ENCODE results near the gene ANKMY2.
"Not testable (repeated sequence)": the region's sequence is repeated elsewhere in the genome, so short reads cannot be mapped to it uniquely, and the experiment has no call there.

ANKMY2 gene

DNA sequence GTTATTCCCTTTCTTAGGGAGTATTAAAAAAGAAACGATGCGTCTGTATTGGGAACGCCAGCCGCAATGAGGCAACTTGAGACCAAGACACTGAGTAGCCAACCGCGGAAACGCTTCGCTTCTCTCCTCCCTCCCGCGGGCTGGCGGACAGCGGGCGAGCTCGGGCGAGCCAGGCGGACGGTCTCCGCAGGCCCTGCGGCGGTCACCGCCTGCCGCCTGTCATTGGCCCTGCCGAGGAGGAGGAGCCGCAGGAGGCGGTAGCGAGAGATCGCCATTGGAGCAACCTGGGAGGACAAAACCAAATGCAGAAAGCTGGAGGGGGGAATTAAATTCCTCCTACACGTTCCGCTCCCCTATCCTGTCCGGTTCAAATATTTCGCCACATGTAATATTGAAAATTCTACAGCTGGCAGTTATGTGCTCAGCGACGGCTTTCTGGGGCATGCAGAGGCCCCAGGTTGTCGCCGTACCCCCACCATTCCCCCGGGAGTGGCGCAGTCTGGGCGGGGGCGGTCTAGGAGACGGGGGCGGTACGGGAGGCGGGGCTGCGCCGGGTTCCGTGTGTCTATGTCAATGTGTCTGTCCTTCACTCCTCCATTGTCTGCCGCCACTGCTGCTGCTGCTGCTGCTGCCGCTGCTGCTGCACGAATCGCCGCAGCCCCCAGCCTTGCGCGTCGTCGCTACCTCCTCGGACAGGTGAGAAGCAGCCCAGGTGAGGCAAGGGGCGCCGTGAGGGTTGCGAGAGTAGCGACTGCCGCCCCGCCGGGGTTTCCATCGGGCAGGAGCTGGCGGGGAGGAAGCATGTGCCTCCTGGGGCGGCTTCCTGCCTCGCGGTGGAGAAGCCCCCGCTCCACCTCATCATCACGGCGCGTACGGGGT, at the start of gene ANKMY2, which contains the start of gene BZW2:
TSS of gene ANKMY2 (minus strand) at position 162 of the 879 bp plus-strand sequence. CDS start 181 bp downstream, outside the sequence.
TSS of gene BZW2 (plus strand) at position 589 of the 879 bp plus-strand sequence. CDS start 19,263 bp downstream, outside the sequence.
- peak; percentile 97 for DNase-seq

GRCh38 chr7:16694806-16695205, 49.3 kb upstream of the ANKMY2 start:
- DNase-seq: no peak

DNA sequence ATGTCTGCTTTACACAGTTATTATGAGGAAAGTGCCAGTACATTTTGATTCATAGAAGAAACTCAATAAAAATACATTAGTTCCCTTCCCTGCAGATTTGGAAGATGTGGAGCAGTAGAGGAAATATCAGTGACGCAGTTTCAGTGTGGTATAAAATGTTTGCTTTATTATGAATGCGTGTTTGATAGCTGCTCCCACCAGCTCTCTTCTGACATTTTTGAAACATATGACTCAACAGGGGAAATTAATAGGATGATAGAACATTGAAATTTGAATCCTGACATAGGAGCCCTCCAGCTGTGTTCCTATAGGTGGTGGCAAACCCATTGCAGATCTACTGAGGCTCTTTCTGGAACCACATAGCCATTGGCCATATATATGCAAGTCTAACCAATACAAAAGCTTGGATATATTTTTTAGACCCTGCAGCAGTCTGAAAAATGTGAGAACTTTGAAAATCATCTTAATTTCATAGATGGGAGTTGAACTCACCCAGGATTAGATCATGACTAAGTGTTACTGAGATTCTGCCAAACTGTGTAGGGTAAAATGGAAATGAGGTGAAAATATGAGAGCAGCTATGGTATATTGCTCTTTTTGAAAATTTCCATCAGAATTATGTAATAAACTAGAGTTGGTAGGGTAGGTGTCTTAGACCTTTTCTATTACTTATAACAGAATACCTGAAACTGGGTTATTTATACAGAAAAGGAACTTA, 48.2 kb upstream of the ANKMY2 start:
- no peak for DNase-seq

GRCh38 chr7:16691241-16691640, 45.7 kb upstream of the ANKMY2 start:
- no peak for DNase-seq

DNA sequence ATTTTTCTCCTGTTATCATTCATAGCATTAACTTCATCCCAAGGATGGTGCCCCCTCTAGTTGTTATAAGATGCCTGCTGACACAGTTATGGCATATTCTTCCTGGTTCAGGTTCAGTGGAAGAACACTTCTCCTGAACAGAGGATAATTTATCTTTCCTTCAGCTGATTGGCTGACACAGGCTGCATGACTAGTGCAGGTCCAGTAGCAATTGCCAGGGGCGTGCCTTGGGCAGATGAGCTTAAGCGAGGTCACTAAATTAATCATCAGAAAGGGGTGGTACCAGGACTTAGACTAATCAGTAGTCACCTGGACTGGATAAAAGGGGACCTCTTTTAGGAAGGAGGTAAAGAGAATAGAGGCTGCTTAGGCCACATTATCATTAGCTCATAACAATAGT, 42.7 kb upstream of the ANKMY2 start:
- no peak for DNase-seq

- DNase-seq: no peak
These were observed 40.0 kb upstream of the ANKMY2 start for GRCh38 chr7:16685535-16685934.

DNA sequence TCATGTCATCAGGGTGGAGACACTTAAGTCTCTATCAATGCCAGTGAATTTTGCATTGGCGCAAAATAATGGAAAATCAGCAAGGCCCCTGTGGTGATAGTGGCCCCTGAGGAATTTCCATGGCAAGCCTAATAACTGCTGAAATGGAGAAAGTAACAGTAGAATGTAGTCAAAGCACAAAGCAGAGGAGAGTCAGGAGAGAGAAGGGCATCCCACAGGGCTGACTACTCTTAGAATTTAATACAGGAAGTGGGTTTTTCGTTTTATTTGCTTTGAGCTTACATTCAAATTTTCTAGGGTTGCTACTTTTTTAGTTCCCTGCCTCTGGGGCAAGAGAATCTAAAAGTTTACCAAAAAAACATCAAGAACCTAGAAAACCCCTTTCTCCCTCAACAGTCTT, 39.4 kb upstream of the ANKMY2 start:
- no peak for DNase-seq

DNA sequence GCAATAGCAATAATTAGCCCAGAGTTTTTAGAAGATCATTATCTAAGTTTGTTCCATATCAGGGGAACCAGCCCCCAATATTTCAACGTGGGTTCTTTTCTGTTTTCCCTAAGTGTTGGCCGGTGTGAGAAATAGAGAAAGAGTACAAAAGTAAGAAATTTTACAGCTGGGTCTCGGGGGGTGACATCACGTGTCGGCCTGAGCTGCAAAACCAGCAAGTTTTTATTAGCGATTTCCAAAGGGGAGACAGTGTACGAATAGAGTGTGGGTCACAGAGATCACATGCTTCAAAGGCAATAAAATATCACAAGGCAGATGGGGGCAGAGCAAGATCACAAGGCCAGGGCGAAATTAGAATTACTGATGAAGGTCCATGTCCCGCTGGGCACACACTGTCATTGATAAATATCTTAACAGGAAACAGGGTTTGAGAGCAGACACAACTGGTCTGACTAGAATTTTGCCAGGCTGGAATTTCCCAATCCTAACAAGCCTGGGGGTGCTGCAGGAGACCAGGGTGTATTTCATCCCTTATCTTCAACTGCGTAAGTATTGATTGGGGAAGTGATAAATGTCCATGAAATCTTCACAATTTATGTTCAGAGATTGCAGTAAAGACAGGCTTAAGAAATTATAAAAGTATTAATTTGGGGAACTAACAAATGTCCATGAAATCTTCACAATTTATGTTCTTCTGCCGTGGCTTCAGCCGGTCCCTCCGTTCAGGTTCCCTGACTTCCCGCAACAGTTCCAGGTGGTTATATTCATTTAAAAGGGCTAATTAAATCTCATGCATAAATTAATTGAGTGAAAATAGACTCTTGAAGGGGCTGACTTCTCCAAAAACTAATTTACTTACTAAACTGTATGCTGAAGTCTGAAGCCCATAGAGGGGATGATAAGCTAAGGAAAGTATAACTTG, 33.4 kb upstream of the ANKMY2 start:
- DNase-seq: not testable (repeated sequence)

DNA sequence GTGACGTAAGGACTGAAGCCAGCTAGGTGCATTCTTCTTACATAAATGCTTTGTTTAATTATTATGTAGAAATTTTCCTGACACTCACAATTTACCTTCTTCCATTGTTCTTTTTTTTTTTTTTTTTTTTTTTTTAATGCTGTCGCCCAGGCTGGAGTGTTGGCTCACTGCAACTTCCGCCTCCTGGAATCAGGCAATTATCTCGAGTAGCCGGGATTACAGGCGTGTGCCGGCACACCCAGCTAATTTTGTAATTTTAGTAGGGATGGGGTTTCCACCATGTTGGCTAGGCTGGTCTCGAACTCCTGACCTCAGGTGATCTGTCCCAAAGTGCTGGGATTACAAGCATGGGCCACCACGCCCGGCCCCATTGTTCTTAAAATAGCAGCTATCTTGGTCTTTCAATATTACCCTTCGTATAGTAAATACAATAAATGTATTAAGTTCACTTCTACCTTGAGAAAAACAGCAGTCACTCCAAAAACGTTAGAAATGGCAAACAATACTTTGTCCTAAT, 32.5 kb upstream of the ANKMY2 start:
- no peak for DNase-seq

DNA sequence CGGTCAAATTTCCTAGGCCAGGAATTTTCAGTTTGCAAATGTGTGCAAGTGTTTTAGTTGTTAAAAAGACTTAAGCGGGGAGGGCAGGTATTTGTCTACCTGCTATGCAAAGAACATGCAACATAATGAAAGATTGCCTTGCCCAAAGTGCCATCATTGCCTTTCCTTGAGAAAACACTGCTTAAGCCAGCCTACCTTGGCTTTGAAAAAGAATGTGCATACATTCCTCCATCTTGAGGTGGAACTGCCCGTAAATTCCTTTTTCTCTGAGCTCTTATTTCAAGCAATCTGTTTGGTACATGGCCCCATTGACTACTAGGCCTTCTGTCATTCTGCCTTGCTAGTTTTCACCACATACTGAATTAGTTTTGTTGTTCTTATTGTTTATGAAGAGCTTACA, 29.7 kb upstream of the ANKMY2 start:
- DNase-seq: no peak

- DNase-seq: no peak
These were observed 26.3 kb upstream of the ANKMY2 start for GRCh38 chr7:16671811-16672210.

- no peak for DNase-seq
These were observed 25.3 kb upstream of the ANKMY2 start for GRCh38 chr7:16670731-16671344.

- DNase-seq: no peak
These were observed 24.5 kb upstream of the ANKMY2 start for GRCh38 chr7:16670021-16670420.

DNA sequence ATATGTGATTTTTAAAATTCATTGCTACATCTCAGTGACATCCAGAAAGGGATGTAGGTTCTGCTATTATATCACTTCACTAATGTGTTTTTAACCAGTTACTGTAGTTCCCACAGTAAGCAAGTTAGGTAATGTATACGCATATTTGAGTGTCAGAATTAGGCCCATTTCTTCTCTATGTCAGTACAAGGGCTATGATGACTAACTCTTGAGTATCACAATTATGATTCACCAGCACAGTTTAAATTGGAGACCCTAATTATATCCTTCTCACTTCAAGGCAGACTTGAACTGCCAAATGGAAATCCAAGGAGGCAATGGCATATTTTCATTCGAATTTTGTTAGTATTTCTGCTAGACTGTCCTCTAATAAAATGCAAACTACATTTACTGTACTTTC, 24.0 kb upstream of the ANKMY2 start:
- DNase-seq: no peak

GRCh38 chr7:16668978-16669377, 23.4 kb upstream of the ANKMY2 start:
- no peak for DNase-seq

DNA sequence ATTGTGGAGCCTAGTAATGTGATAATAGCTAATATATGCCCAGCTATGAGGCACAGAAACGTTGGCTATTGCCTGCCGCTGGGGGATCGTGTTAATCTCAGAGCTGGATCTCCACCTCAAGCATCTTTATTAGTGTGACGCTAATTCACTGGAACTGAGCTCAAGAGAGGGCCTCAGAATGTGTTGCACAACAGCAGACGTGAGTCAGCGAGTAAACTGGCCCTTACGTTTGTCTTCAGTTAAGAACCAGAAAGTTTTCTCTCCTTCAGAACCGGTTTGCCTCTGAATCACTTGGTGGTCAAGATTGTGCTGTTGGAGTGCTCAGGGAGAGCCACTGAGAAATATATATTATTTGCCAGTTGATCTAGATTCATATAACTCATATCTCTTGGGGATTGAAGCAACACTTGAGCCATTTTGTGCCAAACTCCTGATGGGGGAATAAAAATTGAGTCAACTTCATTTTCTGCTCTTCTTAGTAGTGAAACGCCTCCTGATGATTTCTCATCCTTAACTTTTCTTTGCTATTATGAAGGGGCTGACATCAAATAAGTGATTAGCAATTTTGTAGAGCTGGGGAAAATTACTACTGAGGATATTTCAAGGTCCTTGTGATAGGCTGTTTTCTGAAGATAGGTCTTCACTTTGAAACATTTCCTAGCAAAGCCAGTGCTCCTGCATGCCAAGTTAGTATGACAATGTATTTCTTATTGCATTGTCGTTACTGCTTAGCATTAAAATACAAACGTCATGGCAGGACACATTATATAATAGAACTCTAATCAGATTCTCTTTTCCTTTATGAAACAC, 22.7 kb upstream of the ANKMY2 start:
- DNase-seq: peak; percentile 39

DNA sequence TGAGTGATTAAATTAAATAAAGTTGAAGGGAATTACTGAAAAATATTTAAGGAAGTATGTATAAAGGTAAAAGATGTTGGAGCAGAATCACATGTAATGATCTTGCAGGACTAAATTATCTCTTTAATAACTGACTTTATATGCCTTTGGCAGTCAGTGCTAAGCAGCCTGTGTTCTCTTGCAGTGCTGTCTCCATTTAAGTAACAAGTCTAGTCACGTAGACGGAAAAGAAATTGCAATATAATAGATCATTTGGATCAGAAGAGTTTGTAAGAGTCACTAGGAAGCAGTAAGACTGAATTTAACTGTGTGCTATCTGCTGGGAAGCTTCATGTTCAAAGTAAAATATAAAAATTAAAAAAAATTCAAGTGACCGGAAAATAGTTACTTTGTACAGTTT, 21.8 kb upstream of the ANKMY2 start:
- DNase-seq: no peak

- no peak for DNase-seq
These were observed 16.4 kb upstream of the ANKMY2 start for GRCh38 chr7:16661924-16662323.

- no peak for DNase-seq
These were observed 15.3 kb upstream of the ANKMY2 start for GRCh38 chr7:16660702-16661464.

GRCh38 chr7:16659854-16660497, 14.4 kb upstream of the ANKMY2 start:
- not testable (repeated sequence) for DNase-seq

All from femur (tissue), 1 donor.